ENCODE results near the gene HTRA1. TPM values are rescaled to one million over a fixed set of nuclear protein-coding genes. Genes with fewer than 3 reads are reported as not detected.

Gene HTRA1
- total and polyA plus RNA-seq, 9 of the 15 experiments (the other 6 are each of a cell fraction or from before 2014, with no cell fraction given): 0.06 to 0.16 (median 0.13) TPM; not detected in 5

DNA sequence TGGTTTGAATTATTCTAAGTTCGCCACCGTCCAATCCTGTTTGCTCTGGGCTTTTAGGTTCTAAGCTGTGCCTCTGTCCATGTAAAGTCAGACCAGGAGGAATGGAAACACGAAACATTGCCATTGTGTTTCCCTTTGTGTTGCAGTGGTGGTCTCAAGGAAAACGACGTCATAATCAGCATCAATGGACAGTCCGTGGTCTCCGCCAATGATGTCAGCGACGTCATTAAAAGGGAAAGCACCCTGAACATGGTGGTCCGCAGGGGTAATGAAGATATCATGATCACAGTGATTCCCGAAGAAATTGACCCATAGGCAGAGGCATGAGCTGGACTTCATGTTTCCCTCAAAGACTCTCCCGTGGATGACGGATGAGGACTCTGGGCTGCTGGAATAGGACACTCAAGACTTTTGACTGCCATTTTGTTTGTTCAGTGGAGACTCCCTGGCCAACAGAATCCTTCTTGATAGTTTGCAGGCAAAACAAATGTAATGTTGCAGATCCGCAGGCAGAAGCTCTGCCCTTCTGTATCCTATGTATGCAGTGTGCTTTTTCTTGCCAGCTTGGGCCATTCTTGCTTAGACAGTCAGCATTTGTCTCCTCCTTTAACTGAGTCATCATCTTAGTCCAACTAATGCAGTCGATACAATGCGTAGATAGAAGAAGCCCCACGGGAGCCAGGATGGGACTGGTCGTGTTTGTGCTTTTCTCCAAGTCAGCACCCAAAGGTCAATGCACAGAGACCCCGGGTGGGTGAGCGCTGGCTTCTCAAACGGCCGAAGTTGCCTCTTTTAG lies 52.9 kb downstream of the HTRA1 start:
- ChIA-PET CTCF (ENCODE audit: low intra/inter-chr PET ratio) (no interaction called here), POLR2A (no interaction called here)
- Histone ChIP-seq H3K9ac (ENCODE audit: insufficient read depth in 1 of 2, low read depth in 2 of 2, low read length in 2 of 2) (no peak overlapping the region), H3K4me3 (no peak overlapping the region), H3K36me3 (ENCODE audit: control insufficient read depth, insufficient read depth, low read length) (no peaks in the 10 kb centered on the region), H3K79me2 (ENCODE audit: control insufficient read depth, insufficient read depth, low read length) (no peaks in the 10 kb centered on the region), H3K4me2 (ENCODE audit: insufficient read depth, low read length) (no peak overlapping the region), H4K20me1 (replicated peaks; ENCODE audit: control insufficient read depth, insufficient read depth, low read length) (no peaks in the 10 kb centered on the region), H3K9me1 (ENCODE audit: control insufficient read depth, insufficient read depth, low read length) (no peaks in the 10 kb centered on the region), H3K9me3 (replicated peaks; ENCODE audit: control insufficient read depth, insufficient read depth, low read depth, low read length) (no peaks in the 10 kb centered on the region), H3K27ac (ENCODE audit: extremely low read depth, low read depth, low read length) (no peak overlapping the region), H2AFZ (ENCODE audit: low read depth, low read length) (no peak overlapping the region), H3K27me3 (ENCODE audit: control insufficient read depth in 2 of 2, insufficient read depth in 2 of 2, low read length in 2 of 2) (peaks cover 4 to 25% of the 10 kb centered on the region in 2 experiments; a peak in 3 of 5 replicates), H3K4me1 (replicated peaks in 1 of 2; ENCODE audit: control insufficient read depth in 2 of 2, insufficient read depth in 2 of 2, low read length in 2 of 2) (no peaks in the 10 kb centered on the region)
- ATAC-seq: no peak
- no TSS peak for BruUV-seq (replicated peaks)
- no peak for TF ChIP-seq RNF219 (CRISPR knock-in tag; IDR thresholded peaks at IDR 0.05)
- no peak for TF ChIP-seq NR2C1 (IDR thresholded peaks at IDR 0.05)
- TF ChIP-seq NR2C1 (tag; IDR thresholded peaks at IDR 0.05): no peak
- TF ChIP-seq, protein P1, sequence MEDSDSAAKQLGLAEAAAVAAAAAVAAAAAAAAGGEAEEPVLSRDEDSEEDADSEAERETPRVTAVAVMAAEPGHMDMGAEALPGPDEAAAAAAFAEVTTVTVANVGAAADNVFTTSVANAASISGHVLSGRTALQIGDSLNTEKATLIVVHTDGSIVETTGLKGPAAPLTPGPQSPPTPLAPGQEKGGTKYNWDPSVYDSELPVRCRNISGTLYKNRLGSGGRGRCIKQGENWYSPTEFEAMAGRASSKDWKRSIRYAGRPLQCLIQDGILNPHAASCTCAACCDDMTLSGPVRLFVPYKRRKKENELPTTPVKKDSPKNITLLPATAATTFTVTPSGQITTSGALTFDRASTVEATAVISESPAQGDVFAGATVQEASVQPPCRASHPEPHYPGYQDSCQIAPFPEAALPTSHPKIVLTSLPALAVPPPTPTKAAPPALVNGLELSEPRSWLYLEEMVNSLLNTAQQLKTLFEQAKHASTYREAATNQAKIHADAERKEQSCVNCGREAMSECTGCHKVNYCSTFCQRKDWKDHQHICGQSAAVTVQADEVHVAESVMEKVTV (CRISPR knock-in tag; IDR thresholded peaks at IDR 0.05): no peak
- no peak for TF ChIP-seq NFIC (IDR thresholded peaks at IDR 0.05)
- no peak for TF ChIP-seq CAMTA2 (CRISPR knock-in tag; conservative IDR thresholded peaks at IDR 0.05)
- TF ChIP-seq HDAC3 (IDR thresholded peaks at IDR 0.05; ENCODE audit: borderline replicate concordance, partially characterized antibody): no peak
- TF ChIP-seq PHF21A (IDR thresholded peaks at IDR 0.05; ENCODE audit: borderline replicate concordance, low read depth): no peak
- TF ChIP-seq POLR3A (IDR thresholded peaks at IDR 0.05; ENCODE audit: borderline replicate concordance, extremely low read depth, insufficient read depth, insufficient read length): no peak
- no peak for TF ChIP-seq HEY1 (CRISPR knock-in tag; IDR thresholded peaks at IDR 0.05; ENCODE audit: borderline replicate concordance)
- no peak for TF ChIP-seq ZC3H11A (IDR thresholded peaks at IDR 0.05; ENCODE audit: low read depth, low read length)
- no peak for TF ChIP-seq ARID3A (IDR thresholded peaks at IDR 0.05; ENCODE audit: borderline replicate concordance, low read depth, low read length)
- no peak for TF ChIP-seq NFE2L1 (tag; IDR thresholded peaks at IDR 0.05; ENCODE audit: borderline replicate concordance, low read depth)
- intact Hi-C loops (cut with micrococcal nuclease) (no loop called here), in situ Hi-C loops (cut with MboI) (no loop called here)
- no peak for DNase-seq (ENCODE audit: extremely low read depth in 1 of 4, low spot score in 3 of 4)
- FAIRE-seq: no peak
- whole genome bisulfite sequencing (ENCODE audit: insufficient coverage, low coverage, missing lambda C conversion rate): 3% methylated on average over 20 of the region's 22 CpGs

All from K562 (cell line).